ENCODE measurements around the gene PDXK. TPM values are rescaled to one million over a fixed set of nuclear protein-coding genes. Genes with fewer than 3 reads are reported as not detected.

The PDXK gene
- total RNA-seq, 6 experiments from 2014 or later, result 52.9 to 87.5 (median 58.9) TPM

GRCh38 chr21:43781846-43782245 is 62.9 kb downstream of the PDXK start:
- intact Hi-C loops (cut with DNase I), result no loop called here
- H3K27ac ChIP-seq, result peak overlapping the region in 2 of 3 donors; percentile 67 to 70
- H3K36me3 ChIP-seq, result no peaks in the 10 kb centered on the region
- no peaks in the 10 kb centered on the region for H3K9me3 ChIP-seq
- H3K4me3 ChIP-seq, result no peak overlapping the region
- DNase-seq (no peak), ATAC-seq (no peak)
- peaks cover 0 to 20% (median 7%) of the 10 kb centered on the region in 4 donors for H3K4me1 ChIP-seq
- 76% methylated on average over 5 of the region's 6 CpGs for WGBS (ENCODE audit: insufficient coverage, low coverage, low lambda C conversion rate, missing lambda C conversion rate)
- no peaks in the 10 kb centered on the region for H3K27me3 ChIP-seq
- TF ChIP-seq CTCF (IDR thresholded peaks at IDR 0.05), result no peak
- TF ChIP-seq POLR2A (IDR thresholded peaks at IDR 0.05), result no peak

GRCh38 chr21:43782431-43783097 is 63.6 kb downstream of the PDXK start:
- DNase-seq (no peak), ATAC-seq (peak; percentile 25 to 60 (median 34))
- WGBS (ENCODE audit: insufficient coverage, low coverage, low lambda C conversion rate, missing lambda C conversion rate), result 41% methylated on average over 5 of the region's 5 CpGs
- H3K4me1 ChIP-seq, result peaks cover 0 to 20% (median 7%) of the 10 kb centered on the region in 4 donors
- peak overlapping the region; percentile 67 to 81 (median 70) for H3K27ac ChIP-seq
- no peaks in the 10 kb centered on the region for H3K27me3 ChIP-seq
- intact Hi-C loops (cut with DNase I), result no loop called here
- TF ChIP-seq CTCF (IDR thresholded peaks at IDR 0.05) (no peak), POLR2A (IDR thresholded peaks at IDR 0.05) (no peak)
- no peaks in the 10 kb centered on the region for H3K9me3 ChIP-seq
- H3K36me3 ChIP-seq, result no peaks in the 10 kb centered on the region
- H3K4me3 ChIP-seq, result no peak overlapping the region

GRCh38 chr21:43783098-43783700 is 64.3 kb downstream of the PDXK start:
- WGBS (ENCODE audit: insufficient coverage, low coverage, low lambda C conversion rate, missing lambda C conversion rate), result 29% methylated on average over 12 of the region's 17 CpGs
- TF ChIP-seq POLR2A (IDR thresholded peaks at IDR 0.05), result no peak
- TF ChIP-seq CTCF (IDR thresholded peaks at IDR 0.05), result no peak
- intact Hi-C loops (cut with DNase I), result no loop called here
- ATAC-seq (peak; percentile 77 to 93 (median 86)), DNase-seq (peak; percentile 71 to 90 (median 80))
- Histone ChIP-seq H3K27me3 (no peaks in the 10 kb centered on the region), H3K36me3 (no peaks in the 10 kb centered on the region), H3K9me3 (no peaks in the 10 kb centered on the region), H3K4me3 (no peak overlapping the region), H3K27ac (peak overlapping the region; percentile 67 to 81 (median 70)), H3K4me1 (peaks cover 0 to 20% (median 7%) of the 10 kb centered on the region in 4 donors)

- ATAC-seq, result no peak
- Histone ChIP-seq H3K27ac (no peak overlapping the region), H3K4me1 (peaks cover 0 to 22% (median 8%) of the 10 kb centered on the region in 4 donors), H3K36me3 (no peaks in the 10 kb centered on the region), H3K27me3 (no peaks in the 10 kb centered on the region), H3K9me3 (no peaks in the 10 kb centered on the region), H3K4me3 (no peak overlapping the region)
- TF ChIP-seq CTCF (IDR thresholded peaks at IDR 0.05) (no peak), POLR2A (IDR thresholded peaks at IDR 0.05) (no peak)
- WGBS (ENCODE audit: insufficient coverage, low coverage, low lambda C conversion rate, missing lambda C conversion rate), result 32% methylated on average over 3 of the region's 3 CpGs
- intact Hi-C loops (cut with DNase I), result no loop called here
- DNase-seq, result no peak
Measured at GRCh38 chr21:43785134-43785533, 66.2 kb downstream of the PDXK start.
